SK-N-SH (cell line): ENCODE measurements around the gene KRT72. TPM values are rescaled to one million over a fixed set of nuclear protein-coding genes. Genes with fewer than 3 reads are reported as not detected.

Source experiments
- CTCF ChIA-PET: fragments of 300-600, 350-600 bp; formaldehyde crosslinking; extraction: SDS; loops from one replicate; lab custom pipeline; 2021; lab: Yijun Ruan, JAX
- POLR2A ChIA-PET: fragments of 350-600 bp; sonication (Branson Sonifier 250); formaldehyde crosslinking; extraction: SDS; loops from one replicate; lab custom pipeline; 2020; ENCODE audit warnings: antibody characterized with exemption, inconsistent platforms; lab: Yijun Ruan, JAX
- DNase-seq: peaks from one replicate; pipeline ENCODE4 v3.0.0; 2012
- H2AFZ ChIP-seq: fragments of 200-600 bp; sonication (generic); 2 replicates; pipeline ENCODE4 v1.8.1; 2016; ENCODE audit warnings: antibody characterized with exemption, mild to moderate bottlenecking, low read depth
- H3F3A ChIP-seq: fragments of 200-600 bp; sonication (generic); replicated peaks from 2 replicates; pipeline ENCODE3; 2016; ENCODE audit warnings: antibody characterized with exemption, mild to moderate bottlenecking; ENCODE audit not compliant: insufficient read depth
- H3K27ac ChIP-seq, 2 experiments: fragments of 200-500 bp in 1 of 2; fragments of 200-600 bp in 1 of 2; sonication (Bioruptor generic) in 1 of 2; sonication (generic), shearing (Covaris generic) in 1 of 2; 2 replicates each; pipeline versions ENCODE4 v1.5.1 to v1.6.1; 2014 to 2016; ENCODE audit warnings: low read depth in 2 of 2, inconsistent platforms in 1 of 2, low read length in 1 of 2, mild to moderate bottlenecking in 1 of 2, mixed read lengths in 1 of 2
- H3K27me3 ChIP-seq: fragments of 200-600 bp; sonication (generic), shearing (Covaris generic); 2 replicates; pipeline ENCODE4 v1.6.1; 2016; ENCODE audit warnings: mixed run types; ENCODE audit not compliant: insufficient read depth
- H3K36me3 ChIP-seq, 2 experiments: fragments of 200-500 bp in 1 of 2; fragments of 200-600 bp in 1 of 2; sonication (Bioruptor generic) in 1 of 2; sonication (generic) in 1 of 2; replicated peaks in 1 of 2; 2 replicates each; pipeline versions ENCODE3 to v1.5.1; 2014 to 2016; ENCODE audit warnings: low read length in 1 of 2, mild to moderate bottlenecking in 1 of 2; ENCODE audit not compliant: insufficient read depth in 2 of 2, control insufficient read depth in 1 of 2
- H3K4me1 ChIP-seq, 2 experiments: fragments of 200-500 bp in 1 of 2; fragments of 200-600 bp in 1 of 2; sonication (Bioruptor generic) in 1 of 2; sonication (generic), shearing (Covaris generic) in 1 of 2; 2 replicates each; pipeline versions ENCODE4 v1.5.1 to v1.6.1; 2014 to 2016; ENCODE audit warnings: low read depth in 1 of 2, low read length in 1 of 2, mixed run types in 1 of 2; ENCODE audit not compliant: insufficient read depth in 2 of 2, control insufficient read depth in 1 of 2
- H3K4me2 ChIP-seq: fragments of 200-600 bp; sonication (generic), shearing (Covaris generic); 2 replicates; pipeline ENCODE4 v1.6.1; 2017; ENCODE audit warnings: mixed run types
- H3K4me3 ChIP-seq, 2 experiments: fragments of 200-500 bp in 1 of 2; fragments of 200-600 bp in 1 of 2; sonication (Bioruptor generic) in 1 of 2; sonication (generic), shearing (Covaris generic) in 1 of 2; 2 replicates each; pipeline versions ENCODE4 v1.5.1 to v1.8.1; 2014 to 2016; ENCODE audit warnings: low read depth in 2 of 2, inconsistent platforms in 1 of 2, low read length in 1 of 2, mild to moderate bottlenecking in 1 of 2, mixed read lengths in 1 of 2, moderate library complexity in 1 of 2
- H3K79me2 ChIP-seq: fragments of 200-600 bp; sonication (generic); 2 replicates; pipeline ENCODE4 v1.8.1; 2017; ENCODE audit warnings: mild to moderate bottlenecking; ENCODE audit not compliant: insufficient read depth
- H3K9ac ChIP-seq: fragments of 200-600 bp; sonication (generic); 2 replicates; pipeline ENCODE4 v1.6.1; 2017; ENCODE audit warnings: mixed run types
- H3K9me2 ChIP-seq: fragments of 200-600 bp; sonication (generic); 2 replicates; pipeline ENCODE4 v1.6.1; 2017; ENCODE audit warnings: mixed run types
- H3K9me3 ChIP-seq: fragments of 200-600 bp; sonication (generic); 2 replicates; pipeline ENCODE4 v1.6.1; 2017; ENCODE audit warnings: mixed run types, mild to moderate bottlenecking, moderate library complexity
- H4K20me1 ChIP-seq: fragments of 200-600 bp; sonication (generic); 2 replicates; pipeline ENCODE4 v1.6.1; 2017; ENCODE audit warnings: mild to moderate bottlenecking, mixed run types; ENCODE audit not compliant: insufficient read depth
- CHD2 ChIP-seq: fragments of 150-350 bp; IDR thresholded peaks from 2 replicates; pipeline ENCODE4 v1.6.1; 2018; ENCODE audit warnings: low read length; ENCODE audit not compliant: partially characterized antibody
- EP300 ChIP-seq, 2 experiments: IDR thresholded peaks; 2 replicates each; pipeline versions ENCODE4 v1.4.0 to v1.6.1; 2012; ENCODE audit warnings: borderline replicate concordance in 1 of 2, low read depth in 1 of 2, low read length in 1 of 2
- FOXJ3 ChIP-seq: sonication (generic); formaldehyde crosslinking; IDR thresholded peaks from 2 replicates; pipeline ENCODE4 v1.5.1; 2020; ENCODE audit warnings: mild to moderate bottlenecking, missing genetic modification reagents
- NFIC ChIP-seq: IDR thresholded peaks from 2 replicates; pipeline ENCODE4 v1.4.0; 2012; ENCODE audit warnings: borderline replicate concordance
- PBX3 ChIP-seq: IDR thresholded peaks from 2 replicates; pipeline ENCODE4; 2012
- REST ChIP-seq: IDR thresholded peaks from 2 replicates; pipeline ENCODE4 v1.6.1; 2012; ENCODE audit warnings: mild to moderate bottlenecking, low read depth, low read length, moderate library complexity
- SIN3A ChIP-seq: IDR thresholded peaks from 2 replicates; pipeline ENCODE4 v1.6.1; 2012; ENCODE audit warnings: low read depth, mild to moderate bottlenecking, low read length, moderate library complexity, borderline replicate concordance
- WGBS: methylation state at CpG from one replicate; pipeline ENCODE4 v1.1.6; 2017; ENCODE audit warnings: low lambda C conversion rate; 5-methylcytosine and 5-hydroxymethylcytosine counted together
- polyA plus RNA-seq, 3 experiments: library from polyadenylated mRNA; depleted of rRNA; stranded (reverse); fragments of >200 nt; gene quantifications; 2 replicates each; pipeline ENCODE4 v1.2.3, GENCODE V29; 2012

Gene KRT72
- polyA plus RNA-seq, 1 of the 3 experiments (the other 2 are of a cell fraction): not detected

GRCh38 chr12:52546126-52546525 lies 55.1 kb downstream of the KRT72 start:
- H3F3A ChIP-seq: no peaks in the 10 kb centered on the region
- H3K9me2 ChIP-seq: no peaks in the 10 kb centered on the region
- no peak for DNase-seq
- TF ChIP-seq EP300 (IDR thresholded peaks at IDR 0.05; ENCODE audit: borderline replicate concordance in 1 of 2, low read depth in 1 of 2, low read length in 1 of 2) (no peak), REST (no peak), SIN3A (no peak)
- TF ChIP-seq, all 33 proteins: peak for 0
- no peaks in the 10 kb centered on the region for H4K20me1 ChIP-seq
- H3K27ac ChIP-seq: no peak overlapping the region
- 49% methylated on average over 15 of the region's 15 CpGs for WGBS
- H3K4me2 ChIP-seq: no peak overlapping the region
- no peaks in the 10 kb centered on the region for H3K79me2 ChIP-seq
- no peak overlapping the region for H3K4me3 ChIP-seq
- H3K4me1 ChIP-seq: no peaks in the 10 kb centered on the region
- CTCF ChIA-PET: no interaction called here
- POLR2A ChIA-PET: no interaction called here
- H3K27me3 ChIP-seq: peaks cover 52% of the 10 kb centered on the region; the same call in 1 of the 2 replicates
- H3K9me3 ChIP-seq: no peaks in the 10 kb centered on the region
- H3K9ac ChIP-seq: no peak overlapping the region
- H3K36me3 ChIP-seq: no peaks in the 10 kb centered on the region
- H2AFZ ChIP-seq: no peak overlapping the region

GRCh38 chr12:52543985-52544883 lies 57.0 kb downstream of the KRT72 start:
- Histone ChIP-seq H3K79me2 (no peaks in the 10 kb centered on the region), H3K9me3 (no peaks in the 10 kb centered on the region), H3K27ac (no peak overlapping the region), H3K36me3 (no peaks in the 10 kb centered on the region), H3K4me1 (no peaks in the 10 kb centered on the region), H3K4me2 (no peak overlapping the region), H4K20me1 (no peaks in the 10 kb centered on the region), H3K27me3 (peaks cover 44% of the 10 kb centered on the region; the same call in 1 of the 2 replicates), H3K9ac (no peak overlapping the region), H3F3A (no peaks in the 10 kb centered on the region), H3K4me3 (no peak overlapping the region), H3K9me2 (no peaks in the 10 kb centered on the region), H2AFZ (no peak overlapping the region)
- TF ChIP-seq CHD2 (no peak), PBX3 (no peak), FOXJ3 (CRISPR knock-in tag) (no peak), NFIC (no peak)
- ChIA-PET POLR2A (no interaction called here), CTCF (interaction anchor here (1.0 to 1.1 kb wide), 3 partner anchors 321 to 336 kb away, joined by 3 read pairs; no protein-coding TSS in a partner anchor)
- DNase-seq: no peak
- WGBS: 60% methylated on average over 15 of the region's 17 CpGs
